Head of caudate nucleus (tissue), 42 donors: ENCODE results near the gene PHETA1.

Experiments used
- DNase-seq, 42 donors: peaks; one replicate each; pipeline versions ENCODE4 v3.0.0 to v3.0.0-alpha.2; 2020 to 2021; ENCODE audit warnings: mixed read lengths in 7 of 42
- intact Hi-C: fragments of 100-400 bp; cut with DNase I; formaldehyde crosslinking; loops from one replicate; pipeline ENCODE4 v1.15.0; 2022

The PHETA1 gene

GRCh38 chr12:111368788-111369495 is at the start of gene PHETA1:
Gene PHETA1 (minus strand): TSS chr12:111369095. CDS start chr12:111363427, 5,668 bp downstream.
- peak; percentile 82 to 98 (median 94) for DNase-seq
- intact Hi-C loops = no loop called here

GRCh38 chr12:111418594-111418880 is 49.6 kb upstream of the PHETA1 start:
- no peak for DNase-seq

GRCh38 chr12:111417784-111418593 is 49.1 kb upstream of the PHETA1 start:
- intact Hi-C loops = no loop called here
- no peak for DNase-seq

More at GRCh38 chr12:111418594-111418880, 49.6 kb upstream of the PHETA1 start:
- intact Hi-C loops = no loop called here

- intact Hi-C loops = no loop called here
- DNase-seq = no peak
Observed at GRCh38 chr12:111417290-111417689, 48.4 kb upstream of the PHETA1 start.

- intact Hi-C loops = no loop called here
Observed at GRCh38 chr12:111414711-111415252, 45.9 kb upstream of the PHETA1 start.

GRCh38 chr12:111413442-111414086 is 44.7 kb upstream of the PHETA1 start:
- intact Hi-C loops = no loop called here
- DNase-seq = peak in 1 of 42 donors; percentile 48

More at GRCh38 chr12:111414711-111415252, 45.9 kb upstream of the PHETA1 start:
- no peak for DNase-seq

- DNase-seq = no peak
- intact Hi-C loops = no loop called here
Observed at GRCh38 chr12:111412830-111413441, 44.0 kb upstream of the PHETA1 start.

- peak in 34 of 42 donors; percentile 28 to 79 (median 54) for DNase-seq
- intact Hi-C loops = no loop called here
Observed at GRCh38 chr12:111412007-111412829, 43.3 kb upstream of the PHETA1 start.

- intact Hi-C loops = no loop called here
- DNase-seq = no peak
Observed at GRCh38 chr12:111411185-111411764, 42.4 kb upstream of the PHETA1 start.

- intact Hi-C loops = no loop called here
- no peak for DNase-seq
Observed at GRCh38 chr12:111410431-111411184, 41.7 kb upstream of the PHETA1 start.

- peak in 9 of 42 donors; percentile 24 to 55 (median 35) for DNase-seq
Observed at GRCh38 chr12:111409780-111410430, 41.0 kb upstream of the PHETA1 start.

GRCh38 chr12:111409403-111409779 is 40.5 kb upstream of the PHETA1 start:
- peak in 1 of 42 donors; percentile 39 for DNase-seq
- intact Hi-C loops = loop anchor here (10.0 kb wide), 1 partner anchor 265 kb away; no protein-coding TSS in a partner anchor

More at GRCh38 chr12:111409780-111410430, 41.0 kb upstream of the PHETA1 start:
- intact Hi-C loops = loop anchor here (10.0 kb wide), 1 partner anchor 265 kb away; no protein-coding TSS in a partner anchor

GRCh38 chr12:111408686-111409402 is 39.9 kb upstream of the PHETA1 start:
- intact Hi-C loops = loop anchor here (10.0 kb wide), 1 partner anchor 266 kb away; no protein-coding TSS in a partner anchor
- no peak for DNase-seq

- intact Hi-C loops = loop anchor here (10.0 kb wide), 1 partner anchor 267 kb away; no protein-coding TSS in a partner anchor
- DNase-seq = no peak
Observed at GRCh38 chr12:111408116-111408440, 39.2 kb upstream of the PHETA1 start.

- intact Hi-C loops = loop anchor here (10.0 kb wide), 1 partner anchor 267 kb away; no protein-coding TSS in a partner anchor
- DNase-seq = no peak
Observed at GRCh38 chr12:111407377-111408115, 38.7 kb upstream of the PHETA1 start.
